NCI-H2081 treated with DMSO at 0.1 percent for 48 hours (cell line): Measurements from ENCODE around the gene TASOR2.

Experiments
- DNase-seq: peaks from one replicate; lab custom pipeline; 2025; lab: John Stamatoyannopoulos, UW

Gene TASOR2

GRCh38 chr10:5655121-5655520, 29.5 kb upstream of the TASOR2 start:
- DNase-seq, result no peak

- DNase-seq, result no peak
Measured at GRCh38 chr10:5656737-5657579, 27.7 kb upstream of the TASOR2 start.

GRCh38 chr10:5658871-5659618, 25.6 kb upstream of the TASOR2 start:
- no peak for DNase-seq

GRCh38 chr10:5659702-5660528, 24.7 kb upstream of the TASOR2 start:
- DNase-seq, result no peak

- no peak for DNase-seq
Measured at GRCh38 chr10:5661043-5661442, 23.6 kb upstream of the TASOR2 start.

GRCh38 chr10:5662708-5663579, 21.7 kb upstream of the TASOR2 start:
- no peak for DNase-seq

- no peak for DNase-seq
Measured at GRCh38 chr10:5663692-5664427, 20.8 kb upstream of the TASOR2 start.

- no peak for DNase-seq
Measured at GRCh38 chr10:5665373-5666007, 19.1 kb upstream of the TASOR2 start.

GRCh38 chr10:5666008-5666840, 18.4 kb upstream of the TASOR2 start, which contains the start of gene ASB13:
ASB13 (minus strand) TSS chr10:5666595; CDS start chr10:5666551, 44 bp downstream.
- DNase-seq, result no peak

GRCh38 chr10:5666841-5667630, 17.6 kb upstream of the TASOR2 start:
- no peak for DNase-seq

- no peak for DNase-seq
Measured at GRCh38 chr10:5668429-5668828, 16.2 kb upstream of the TASOR2 start.

- DNase-seq, result no peak
Measured at GRCh38 chr10:5669604-5670003, 15.0 kb upstream of the TASOR2 start.

- DNase-seq, result no peak
Measured at GRCh38 chr10:5670662-5671375, 13.8 kb upstream of the TASOR2 start.

- DNase-seq, result no peak
Measured at GRCh38 chr10:5678397-5679036, 6.1 kb upstream of the TASOR2 start.

- no peak for DNase-seq
Measured at GRCh38 chr10:5679037-5679435, 5.6 kb upstream of the TASOR2 start.

- no peak for DNase-seq
Measured at GRCh38 chr10:5679606-5680005, 5.0 kb upstream of the TASOR2 start.

- DNase-seq, result no peak
Measured at GRCh38 chr10:5681930-5682329, 2.7 kb upstream of the TASOR2 start.
